ENCODE results near the gene MED13.
"Not testable (repeated sequence)": the region's sequence is repeated elsewhere in the genome, so short reads cannot be mapped to it uniquely, and the experiment has no call there.

The MED13 gene

GRCh38 chr17:62001105-62001504 is 64.0 kb downstream of the MED13 start:
- DNase-seq (ENCODE audit: low read depth in 3 of 3, low spot score in 1 of 3), result no peak

GRCh38 chr17:62000186-62000585 is 64.9 kb downstream of the MED13 start:
- DNase-seq (ENCODE audit: low read depth in 3 of 3, low spot score in 1 of 3), result no peak

GRCh38 chr17:61998534-61998933 is 66.5 kb downstream of the MED13 start:
- not testable (repeated sequence) for DNase-seq (ENCODE audit: low read depth in 3 of 3, low spot score in 1 of 3)

- no peak for DNase-seq (ENCODE audit: low read depth in 3 of 3, low spot score in 1 of 3)
Measured at GRCh38 chr17:61997664-61998063, 67.4 kb downstream of the MED13 start.

GRCh38 chr17:61996916-61997605 is 68.0 kb downstream of the MED13 start:
- DNase-seq (ENCODE audit: low read depth in 3 of 3, low spot score in 1 of 3), result no peak

GRCh38 chr17:61989509-61989908 is 75.6 kb downstream of the MED13 start:
- DNase-seq (ENCODE audit: low read depth in 3 of 3, low spot score in 1 of 3), result no peak

GRCh38 chr17:61986898-61987297 is 78.2 kb downstream of the MED13 start:
- no peak for DNase-seq (ENCODE audit: low read depth in 3 of 3, low spot score in 1 of 3)

GRCh38 chr17:61984821-61985220 is 80.3 kb downstream of the MED13 start:
- DNase-seq (ENCODE audit: low read depth in 3 of 3, low spot score in 1 of 3), result no peak

GRCh38 chr17:61981323-61981722 is 83.8 kb downstream of the MED13 start:
- DNase-seq (ENCODE audit: low read depth in 3 of 3, low spot score in 1 of 3), result no peak

GRCh38 chr17:61980535-61980934 is 84.5 kb downstream of the MED13 start:
- no peak for DNase-seq (ENCODE audit: low read depth in 3 of 3, low spot score in 1 of 3)

GRCh38 chr17:61974115-61974514 is 91.0 kb downstream of the MED13 start:
- no peak for DNase-seq (ENCODE audit: low read depth in 3 of 3, low spot score in 1 of 3)

GRCh38 chr17:61972311-61972710 is 92.8 kb downstream of the MED13 start:
- DNase-seq (ENCODE audit: low read depth in 3 of 3, low spot score in 1 of 3), result no peak

GRCh38 chr17:61970030-61970429 is 95.0 kb downstream of the MED13 start:
- no peak for DNase-seq (ENCODE audit: low read depth in 3 of 3, low spot score in 1 of 3)

- DNase-seq (ENCODE audit: low read depth in 3 of 3, low spot score in 1 of 3), result no peak
Measured at GRCh38 chr17:61968757-61969156, 96.3 kb downstream of the MED13 start.

GRCh38 chr17:61967729-61968128 is 97.3 kb downstream of the MED13 start:
- no peak for DNase-seq (ENCODE audit: low read depth in 3 of 3, low spot score in 1 of 3)

GRCh38 chr17:61966191-61966590 is 98.9 kb downstream of the MED13 start:
- DNase-seq (ENCODE audit: low read depth in 3 of 3, low spot score in 1 of 3), result no peak

- DNase-seq (ENCODE audit: low read depth in 3 of 3, low spot score in 1 of 3), result no peak
Measured at GRCh38 chr17:61955619-61956018, 109.5 kb downstream of the MED13 start.

GRCh38 chr17:61947367-61948078 is 117.6 kb downstream of the MED13 start:
- DNase-seq (ENCODE audit: low read depth in 3 of 3, low spot score in 1 of 3), result no peak

- DNase-seq (ENCODE audit: low read depth in 3 of 3, low spot score in 1 of 3), result no peak
Measured at GRCh38 chr17:61946359-61946758, 118.7 kb downstream of the MED13 start.

- no peak for DNase-seq (ENCODE audit: low read depth in 3 of 3, low spot score in 1 of 3)
Measured at GRCh38 chr17:61943117-61943516, 122.0 kb downstream of the MED13 start.

- no peak for DNase-seq (ENCODE audit: low read depth in 3 of 3, low spot score in 1 of 3)
Measured at GRCh38 chr17:61942085-61942484, 123.0 kb downstream of the MED13 start.

GRCh38 chr17:61928101-61928436 is 137.0 kb downstream of the MED13 start:
- no peak for DNase-seq (ENCODE audit: low read depth in 3 of 3, low spot score in 1 of 3)
